GM12878 (cell line): ENCODE measurements around the gene SMIM5. TPM values are rescaled to one million over a fixed set of nuclear protein-coding genes. Genes with fewer than 3 reads are reported as not detected.

Experiments
- ATAC-seq: fragments of 200-7000 bp; cut with Tn5 transposase; 3 replicates; pipeline ENCODE4 v1.9.1; 2020; ENCODE audit warnings: mild to moderate bottlenecking, moderate library complexity
- BruUV-seq: library from RNA; stranded (reverse); fragments of 400-500 nt; replicated peaks from 2 replicates; lab custom pipeline; 2021; lab: Mats Ljungman, UMichigan
- CTCF ChIA-PET: fragments of 300-600 bp; sonication (Branson Sonifier 250); formaldehyde crosslinking; extraction: SDS; loops from one replicate; lab custom pipeline; 2021; ENCODE audit warnings: inconsistent platforms; lab: Yijun Ruan, JAX
- POLR2A ChIA-PET: fragments of 350-600 bp; formaldehyde crosslinking; extraction: SDS; loops from one replicate; lab custom pipeline; 2021; ENCODE audit warnings: inconsistent platforms; lab: Charles Lee
- RAD21 ChIA-PET: fragments of 300-600 bp; sonication (Branson Sonifier 250); formaldehyde crosslinking; loops from one replicate; lab custom pipeline; 2023; ENCODE audit warnings: antibody characterized with exemption; ENCODE audit not compliant: unreplicated experiment; lab: Charles Lee
- SMC1A ChIA-PET: fragments of 300-600 bp; sonication (Branson Sonifier 250); formaldehyde crosslinking; loops from one replicate; lab custom pipeline; 2023; ENCODE audit not compliant: unreplicated experiment, uncharacterized antibody; lab: Charles Lee
- DNase-seq: peaks from one replicate; pipeline ENCODE4 v3.0.0-alpha.2; 2011; ENCODE audit warnings: low read depth, low spot score
- FAIRE-seq: peaks from 3 replicates; lab custom pipeline; 2011; peaks lifted over from hg19 to GRCh38; lab: Jason Lieb, UNC
- H2AFZ ChIP-seq: 2 replicates; pipeline ENCODE4 v1.6.0; 2011; ENCODE audit warnings: low read depth, low read length, control low read depth; ENCODE audit not compliant: control insufficient read depth
- H3K27ac ChIP-seq: 2 replicates; pipeline ENCODE4 v1.5.1; 2011; ENCODE audit warnings: control low read depth; ENCODE audit not compliant: control insufficient read depth, insufficient read depth
- H3K27me3 ChIP-seq, 2 experiments: replicated peaks in 1 of 2; 2 replicates each; pipeline versions ENCODE4 v1.6.0 to v1.6.1; 2011; ENCODE audit warnings: low read length in 1 of 2; ENCODE audit not compliant: control insufficient read depth in 2 of 2, insufficient read depth in 2 of 2
- H3K36me3 ChIP-seq, 2 experiments: 2 replicates each; pipeline ENCODE4 v1.5.1; 2011; ENCODE audit warnings: low read length in 1 of 2; ENCODE audit not compliant: control insufficient read depth in 2 of 2, insufficient read depth in 2 of 2
- H3K4me1 ChIP-seq: 2 replicates; pipeline ENCODE4 v1.6.1; 2011; ENCODE audit warnings: mild to moderate bottlenecking, low read length, moderate library complexity, mixed read lengths; ENCODE audit not compliant: control insufficient read depth, insufficient read depth
- H3K4me2 ChIP-seq: 2 replicates; pipeline ENCODE4 v1.6.0; 2011; ENCODE audit warnings: control low read depth; ENCODE audit not compliant: control insufficient read depth, insufficient read depth
- H3K4me3 ChIP-seq: fragments of 200-600 bp; sonication (generic); 2 replicates; pipeline ENCODE4 v1.5.1; 2016
- H3K79me2 ChIP-seq: 2 replicates; pipeline ENCODE4 v1.6.0; 2011; ENCODE audit warnings: low read length; ENCODE audit not compliant: control insufficient read depth, insufficient read depth
- H3K9ac ChIP-seq: 2 replicates; pipeline ENCODE4 v1.8.0; 2011; ENCODE audit warnings: low read length, control low read depth, mixed read lengths; ENCODE audit not compliant: control insufficient read depth, insufficient read depth
- H3K9me3 ChIP-seq: replicated peaks from 3 replicates; pipeline ENCODE4 v1.5.1; 2011; ENCODE audit warnings: mild to moderate bottlenecking, low read length; ENCODE audit not compliant: control insufficient read depth, insufficient read depth
- H4K20me1 ChIP-seq: 2 replicates; pipeline ENCODE4 v1.6.0; 2011; ENCODE audit not compliant: control insufficient read depth, insufficient read depth
- ATF2 ChIP-seq: IDR thresholded peaks from 2 replicates; pipeline ENCODE4 v1.6.1; 2012; ENCODE audit warnings: low read length, inconsistent platforms
- BMI1 ChIP-seq: fragments of 450-650 bp; IDR thresholded peaks from 2 replicates; pipeline ENCODE4 v1.6.1; 2016; ENCODE audit warnings: mild to moderate bottlenecking, moderate library complexity, borderline replicate concordance
- CHD2 ChIP-seq: IDR thresholded peaks from 2 replicates; pipeline ENCODE4 v1.6.1; 2011; ENCODE audit warnings: low read depth, low read length, improper control_type of control experiment, borderline replicate concordance
- DPF2 ChIP-seq: fragments of 450-650 bp; IDR thresholded peaks from 2 replicates; pipeline ENCODE4 v1.6.1; 2017; ENCODE audit warnings: mild to moderate bottlenecking
- EP300 ChIP-seq, 2 experiments: fragments of 150-350 bp in 1 of 2; IDR thresholded peaks; 2 replicates each; pipeline ENCODE4 v1.6.1; 2011 to 2012; ENCODE audit warnings: low read depth in 2 of 2, low read length in 2 of 2, borderline replicate concordance in 1 of 2, improper control_type of control experiment in 1 of 2, inconsistent platforms in 1 of 2; ENCODE audit not compliant: control insufficient read depth in 1 of 2
- FOXM1 ChIP-seq: IDR thresholded peaks from 2 replicates; pipeline ENCODE4 v1.6.1; 2012; ENCODE audit warnings: low read depth, mild to moderate bottlenecking, inconsistent platforms, low read length, moderate library complexity
- MTA2 ChIP-seq: fragments of 450-650 bp; IDR thresholded peaks from 2 replicates; pipeline ENCODE4 v1.6.1; 2016; ENCODE audit warnings: low read depth, mild to moderate bottlenecking, moderate library complexity
- NR2C1 ChIP-seq: fragments of 450-650 bp; IDR thresholded peaks from 2 replicates; pipeline ENCODE4 v1.6.1; 2017; ENCODE audit warnings: antibody characterized with exemption, mild to moderate bottlenecking, moderate library complexity
- POLR2A ChIP-seq: IDR thresholded peaks from 2 replicates; pipeline ENCODE4 v1.6.1; 2011; ENCODE audit warnings: low read depth, mild to moderate bottlenecking, low read length
- POLR2AphosphoS5 ChIP-seq: IDR thresholded peaks from 2 replicates; pipeline ENCODE4 v1.6.1; 2011; ENCODE audit warnings: mild to moderate bottlenecking, low read length, inconsistent platforms
- POU2F2 ChIP-seq: IDR thresholded peaks from 3 replicates; pipeline ENCODE4 v1.6.1; 2011; ENCODE audit warnings: low read depth, mild to moderate bottlenecking, low read length, borderline replicate concordance
- RAD21 ChIP-seq: IDR thresholded peaks from 2 replicates; pipeline ENCODE4 v1.6.1; 2011; ENCODE audit warnings: mild to moderate bottlenecking, low read depth, low read length, moderate library complexity; ENCODE audit not compliant: insufficient read depth
- RBBP5 ChIP-seq: fragments of 200-600 bp; sonication (generic); conservative IDR thresholded peaks from 2 replicates; pipeline ENCODE4 v1.6.1; 2016
- RUNX3 ChIP-seq: IDR thresholded peaks from 2 replicates; pipeline ENCODE4 v1.6.1; 2012; ENCODE audit warnings: low read length, inconsistent platforms
- SMARCA5 ChIP-seq: fragments of 450-650 bp; IDR thresholded peaks from 2 replicates; pipeline ENCODE4 v1.6.1; 2017; ENCODE audit warnings: mild to moderate bottlenecking
- SPI1 ChIP-seq: IDR thresholded peaks from 2 replicates; pipeline ENCODE4 v1.6.1; 2011; ENCODE audit warnings: low read depth, mild to moderate bottlenecking, low read length, moderate library complexity, borderline replicate concordance; ENCODE audit not compliant: insufficient read depth
- SREBF1 ChIP-seq: IDR thresholded peaks from 2 replicates; pipeline ENCODE4 v1.6.1; 2012; ENCODE audit warnings: mild to moderate bottlenecking, low read length
- TAF1 ChIP-seq: IDR thresholded peaks from 2 replicates; pipeline ENCODE4 v1.6.1; 2011; ENCODE audit warnings: mild to moderate bottlenecking, low read depth, low read length, borderline replicate concordance
- TBL1XR1 ChIP-seq: IDR thresholded peaks from 2 replicates; pipeline ENCODE4 v1.6.1; 2012; ENCODE audit warnings: low read depth, low read length, improper control_type of control experiment
- TCF12 ChIP-seq: IDR thresholded peaks from 2 replicates; pipeline ENCODE4 v1.6.1; 2011; ENCODE audit warnings: low read depth, mild to moderate bottlenecking, low read length
- YY1 ChIP-seq: IDR thresholded peaks from 2 replicates; pipeline ENCODE4 v1.6.1; 2011; ENCODE audit warnings: low read depth, mild to moderate bottlenecking, low read length
- ZBTB33 ChIP-seq: fragments of 450-650 bp; IDR thresholded peaks from 2 replicates; pipeline ENCODE4 v1.6.1; 2017; ENCODE audit warnings: mild to moderate bottlenecking
- WGBS: methylation state at CpG from one replicate; pipeline ENCODE4 v1.1.6; 2016; ENCODE audit warnings: low lambda C conversion rate; ENCODE audit not compliant: insufficient replicate concordance, insufficient coverage; ENCODE audit errors: missing lambda C conversion rate; 5-methylcytosine and 5-hydroxymethylcytosine counted together
- in situ Hi-C: fragments of 300-500 bp; cut with MboI; formaldehyde crosslinking; loops from 9 replicates; pipeline ENCODE4 v1.14.3; 2018; ENCODE audit warnings: mixed read lengths
- intact Hi-C: fragments of 100-400 bp; cut with micrococcal nuclease; formaldehyde crosslinking; loops from one replicate; pipeline ENCODE4 v1.14.2; 2022; ENCODE audit not compliant: unreplicated experiment
- polyA plus RNA-seq, 11 experiments: library from polyadenylated mRNA; depleted of rRNA in 4 of 11; unstranded in 6 of 11; stranded (reverse) in 5 of 11; fragments of >200 nt; fragmentation: Nextera tagmentation in 4 of 11; fragmentation: Illumina TruSeq in 1 of 11; extraction: Ambion mirVana in 4 of 11; extraction: Trizol in 1 of 11; gene quantifications; 1 replicate in 1 of 11; 2 replicates in 10 of 11; pipeline versions ENCODE4 v1.2.1 to v1.2.3, GENCODE V29; 2011 to 2016; ENCODE audit warnings: inconsistent platforms in 2 of 11, missing spikeins in 2 of 11, low read depth in 1 of 11
- total RNA-seq, 4 experiments: library from RNA; depleted of rRNA in 3 of 4; stranded (reverse); fragments of >200 nt in 3 of 4; fragmentation: Illumina TruSeq in 1 of 4; extraction: Trizol in 1 of 4; gene quantifications; 2 replicates each; pipeline versions ENCODE4 v1.2.1 to v1.2.3, GENCODE V29; 2013 to 2021

Gene SMIM5
- total and polyA plus RNA-seq, 10 of the 15 experiments (the other 5 are each of a cell fraction or from before 2014, with no cell fraction given) = 0.08 to 0.11 TPM; not detected in 8

GRCh38 chr17:75688209-75688825 is 55.1 kb downstream of the SMIM5 start (continued):
- TF ChIP-seq ZBTB33 (no peak), FOXM1 (no peak), BMI1 (no peak), MTA2 (no peak), RUNX3 (peak; percentile 21; the same call in 1 of the 2 replicates), NR2C1 (no peak), EP300 (IDR thresholded peaks at IDR 0.05; ENCODE audit: borderline replicate concordance in 1 of 2, control insufficient read depth in 1 of 2, low read depth in 2 of 2, low read length in 2 of 2) (no peak)

DNA sequence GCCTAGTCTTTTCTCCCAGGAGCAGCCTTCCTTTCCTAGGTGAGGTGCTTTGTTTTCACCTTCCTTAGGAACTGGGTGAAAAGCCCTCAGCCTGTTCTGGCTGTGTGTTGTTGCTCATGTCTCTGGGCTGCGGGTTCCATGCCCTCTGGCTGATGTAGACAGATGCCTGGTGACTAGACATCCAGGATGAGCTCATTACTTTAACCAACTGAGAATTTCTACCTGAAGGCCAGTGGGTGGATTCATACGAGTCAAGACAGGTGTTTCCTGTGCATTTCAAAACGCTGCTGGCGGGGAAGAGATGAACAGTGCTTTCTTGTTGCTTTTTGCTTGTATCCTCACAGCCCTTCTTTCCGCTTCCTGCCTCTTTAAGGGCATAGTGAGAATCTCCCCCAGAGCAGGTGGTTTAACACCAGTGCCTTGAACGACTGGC is 56.2 kb downstream of the SMIM5 start:
- Histone ChIP-seq H3K4me2 (peak overlapping the region; percentile 92), H3K4me3 (0 out of 2 replicates have a peak overlapping the region, but pooled peaks have one; percentile 3), H3K79me2 (peaks cover 48% of the 10 kb centered on the region), H2AFZ (no peak overlapping the region), H3K36me3 (peaks cover 13 to 21% of the 10 kb centered on the region in 2 experiments; a peak in 3 of 4 replicates), H3K27ac (peak overlapping the region; percentile 92), H3K9ac (peak overlapping the region; percentile 3; the same call in 1 of the 2 replicates), H4K20me1 (no peaks in the 10 kb centered on the region), H3K27me3 (no peaks in the 10 kb centered on the region), H3K9me3 (no peaks in the 10 kb centered on the region; the same call in 2 of the 3 replicates), H3K4me1 (peaks cover 53% of the 10 kb centered on the region)
- RAD21 ChIA-PET = interaction anchor here (1.1 to 1.8 kb wide), 2 partner anchors 23 to 43 kb away, joined by 3 read pairs; partner anchors contain the start of genes RECQL5 and SAP30BP
- FAIRE-seq (peak; percentile 44), DNase-seq (peak; percentile 60), ATAC-seq (peak; percentile 53)
- CTCF ChIA-PET = interaction anchor here (1.0 to 13.2 kb wide), 6 partner anchors 10 to 59 kb away, joined by 3 to 134 read pairs (median 15); partner anchors contain the start of gene SMIM5
- no TSS peak for BruUV-seq
- POLR2A ChIA-PET = interaction anchor here (0.7 to 2.3 kb wide), 11 partner anchors 9 to 428 kb away, joined by 3 to 8 read pairs (median 4); partner anchors contain the start of genes GGA3, MRPS7, SMIM5 and TMEM94
- in situ Hi-C loops (no loop called here), intact Hi-C loops (no loop called here)
- 0% methylated on average over 6 of the region's 6 CpGs for WGBS
- SMC1A ChIA-PET = interaction anchor here (0.8 to 2.8 kb wide), 8 partner anchors 9 to 107 kb away, joined by 3 to 16 read pairs (median 4); partner anchors contain the start of genes RECQL5 and SAP30BP
- TF ChIP-seq POLR2A (no peak), RAD21 (no peak), TBL1XR1 (no peak), YY1 (no peak), CHD2 (no peak), SREBF1 (no peak), ATF2 (no peak; the same call in 1 of the 2 replicates), DPF2 (no peak), TCF12 (0 out of 2 replicates have a peak, but pooled peaks have one; percentile 61), POU2F2 (no peak), SMARCA5 (no peak), POLR2AphosphoS5 (no peak), TAF1 (no peak), SPI1 (no peak), RBBP5 (no peak)
